Measurements from ENCODE around the gene GDF10.

GDF10 gene

GRCh38 chr10:47277352-47278151 is 22.4 kb upstream of the GDF10 start:
- Histone ChIP-seq H2AFZ (ENCODE audit: low read depth, low read length) (0 out of 2 replicates have a peak overlapping the region, but pooled peaks have one; percentile 2), H3K79me2 (ENCODE audit: insufficient read depth, low read length) (no peaks in the 10 kb centered on the region), H3K9me3 (ENCODE audit: insufficient read depth, low read length, severe bottlenecking) (no peaks in the 10 kb centered on the region), H3K4me3 (ENCODE audit: low read depth in 1 of 2, low read length in 2 of 2) (no peak overlapping the region), H4K20me1 (ENCODE audit: insufficient read depth, low read length) (no peaks in the 10 kb centered on the region), H3K27ac (ENCODE audit: low read length) (peak overlapping the region; percentile 86), H3K9ac (ENCODE audit: low read depth, low read length) (peak overlapping the region; percentile 40), H3K4me1 (ENCODE audit: insufficient read depth, low read length) (peaks cover 36% of the 10 kb centered on the region), H3K27me3 (ENCODE audit: insufficient read depth, low read length, poor library complexity) (no peaks in the 10 kb centered on the region), H3K36me3 (ENCODE audit: insufficient read depth, low read length) (no peaks in the 10 kb centered on the region), H3K4me2 (ENCODE audit: insufficient read depth, low read length) (peak overlapping the region; percentile 20; the same call in 1 of the 2 replicates)
- DNase-seq, result peak; percentile 88
- TF ChIP-seq CTCF (IDR thresholded peaks at IDR 0.05; ENCODE audit: borderline replicate concordance, extremely low read depth, low read length, poor library complexity, severe bottlenecking), result peak; percentile 36
- TF ChIP-seq EZH2 (IDR thresholded peaks at IDR 0.05; ENCODE audit: borderline replicate concordance, low read depth, low read length, severe bottlenecking), result no peak
- ATAC-seq (ENCODE audit: insufficient read depth, low read depth), result peak; percentile 95

GRCh38 chr10:47278152-47278473 is 21.9 kb upstream of the GDF10 start:
- Histone ChIP-seq H3K4me1 (ENCODE audit: insufficient read depth, low read length) (peaks cover 36% of the 10 kb centered on the region), H3K79me2 (ENCODE audit: insufficient read depth, low read length) (no peaks in the 10 kb centered on the region), H2AFZ (ENCODE audit: low read depth, low read length) (no peak overlapping the region), H3K27me3 (ENCODE audit: insufficient read depth, low read length, poor library complexity) (no peaks in the 10 kb centered on the region), H3K36me3 (ENCODE audit: insufficient read depth, low read length) (no peaks in the 10 kb centered on the region), H3K27ac (ENCODE audit: low read length) (peak overlapping the region; percentile 86), H3K9me3 (ENCODE audit: insufficient read depth, low read length, severe bottlenecking) (no peaks in the 10 kb centered on the region), H3K4me3 (ENCODE audit: low read depth in 1 of 2, low read length in 2 of 2) (no peak overlapping the region), H3K9ac (ENCODE audit: low read depth, low read length) (peak overlapping the region; percentile 40), H4K20me1 (ENCODE audit: insufficient read depth, low read length) (no peaks in the 10 kb centered on the region), H3K4me2 (ENCODE audit: insufficient read depth, low read length) (0 out of 2 replicates have a peak overlapping the region, but pooled peaks have one; percentile 20)
- DNase-seq, result peak; percentile 51
- no peak for TF ChIP-seq CTCF (IDR thresholded peaks at IDR 0.05; ENCODE audit: borderline replicate concordance, extremely low read depth, low read length, poor library complexity, severe bottlenecking)
- no peak for TF ChIP-seq EZH2 (IDR thresholded peaks at IDR 0.05; ENCODE audit: borderline replicate concordance, low read depth, low read length, severe bottlenecking)
- ATAC-seq (ENCODE audit: insufficient read depth, low read depth), result peak; percentile 21

GRCh38 chr10:47278720-47279119 is 21.3 kb upstream of the GDF10 start:
- Histone ChIP-seq H3K27me3 (ENCODE audit: insufficient read depth, low read length, poor library complexity) (no peaks in the 10 kb centered on the region), H2AFZ (ENCODE audit: low read depth, low read length) (no peak overlapping the region; the same call in 1 of the 2 replicates), H3K4me2 (ENCODE audit: insufficient read depth, low read length) (no peak overlapping the region), H3K27ac (ENCODE audit: low read length) (peak overlapping the region; percentile 86), H4K20me1 (ENCODE audit: insufficient read depth, low read length) (no peaks in the 10 kb centered on the region), H3K4me1 (ENCODE audit: insufficient read depth, low read length) (peaks cover 36% of the 10 kb centered on the region), H3K79me2 (ENCODE audit: insufficient read depth, low read length) (no peaks in the 10 kb centered on the region), H3K9me3 (ENCODE audit: insufficient read depth, low read length, severe bottlenecking) (no peaks in the 10 kb centered on the region), H3K4me3 (ENCODE audit: low read depth in 1 of 2, low read length in 2 of 2) (no peak overlapping the region), H3K9ac (ENCODE audit: low read depth, low read length) (0 out of 2 replicates have a peak overlapping the region, but pooled peaks have one; percentile 40), H3K36me3 (ENCODE audit: insufficient read depth, low read length) (no peaks in the 10 kb centered on the region)
- DNase-seq (no peak), ATAC-seq (ENCODE audit: insufficient read depth, low read depth) (no peak)
- no peak for TF ChIP-seq CTCF (IDR thresholded peaks at IDR 0.05; ENCODE audit: borderline replicate concordance, extremely low read depth, low read length, poor library complexity, severe bottlenecking)
- no peak for TF ChIP-seq EZH2 (IDR thresholded peaks at IDR 0.05; ENCODE audit: borderline replicate concordance, low read depth, low read length, severe bottlenecking)

Measured in DND-41 (cell line).